Adrenal gland (tissue), 12 donors: ENCODE measurements around the gene HAPLN1. TPM values are rescaled to one million over a fixed set of nuclear protein-coding genes. Genes with fewer than 3 reads are reported as not detected.

Experiments
- DNase-seq, 7 donors: peaks; one replicate each; pipeline ENCODE4 v3.0.0-alpha.2; 2019 to 2020
- H3K27ac ChIP-seq, 5 donors: fragments of 200-600 bp; sonication (generic) in 4 of 5; 1 replicate in 3 of 5; 2 replicates in 2 of 5; pipeline versions ENCODE4 v1.5.1 to v1.8.0; 2016 to 2020; ENCODE audit warnings: mild to moderate bottlenecking in 1 of 5
- H3K27me3 ChIP-seq: fragments of 200-600 bp; 2 replicates; pipeline ENCODE4 v1.8.0; 2021
- H3K36me3 ChIP-seq, 2 donors: fragments of 200-600 bp; replicated peaks in 1 of 2; 1 replicate in 1 of 2; 2 replicates in 1 of 2; pipeline versions ENCODE4 v1.5.1 to v1.8.0; 2018 to 2022
- H3K4me1 ChIP-seq, 2 donors: fragments of 200-600 bp; replicated peaks in 1 of 2; 1 replicate in 1 of 2; 2 replicates in 1 of 2; pipeline versions ENCODE4 v1.5.1 to v1.8.0; 2018 to 2021
- H3K4me3 ChIP-seq, 4 donors: fragments of 200-600 bp; sonication (generic) in 3 of 4; one replicate each; pipeline ENCODE4 v1.5.1; 2016 to 2018
- H3K9me3 ChIP-seq, 3 donors: fragments of 200-600 bp; sonication (generic) in 1 of 3; replicated peaks in 1 of 3; 1 replicate in 2 of 3; 2 replicates in 1 of 3; pipeline versions ENCODE4 v1.5.1 to v1.8.0; 2016 to 2021
- POLR2A ChIP-seq, 2 donors: fragments of 450-650 bp; IDR thresholded peaks; one replicate each; pipeline ENCODE4 v1.6.1; 2017; ENCODE audit warnings: antibody characterized with exemption in 2 of 2, mild to moderate bottlenecking in 2 of 2, moderate library complexity in 1 of 2
- WGBS, 4 donors: extraction: QIAGEN DNeasy Blood & Tissue Kit in 2 of 4; methylation state at CpG; one replicate each; pipeline versions ENCODE4 v1.1.5 to v1.1.7; 2013 to 2017; 5-methylcytosine and 5-hydroxymethylcytosine counted together
- intact Hi-C, 2 donors: fragments of 100-400 bp; cut with DNase I; formaldehyde crosslinking; loops; one replicate each; pipeline versions ENCODE4 v1.14.1 to v1.15.0; 2022 to 2023
- polyA plus RNA-seq, 3 donors: library from polyadenylated mRNA; stranded (reverse); fragments of 200-250 nt in 2 of 3; fragments of 350-450 nt in 1 of 3; fragmentation: Illumina TruSeq in 1 of 3; extraction: RNeasy Lipid Tissue Mini Kit (QIAGEN cat#74804) in 1 of 3; gene quantifications; one replicate each; pipeline ENCODE4 v1.2.3, GENCODE V29; 2013 to 2014
- total RNA-seq, 9 donors: library from RNA; depleted of rRNA in 4 of 9; stranded (reverse); fragments of >200 nt in 4 of 9; fragments of 120-200 nt in 1 of 9; fragmentation: NEBNext Ultra II Directional in 1 of 9; extraction: Animal tissue kit (Norgen Biotek cat#: 25700) in 1 of 9; gene quantifications; one replicate each; pipeline versions ENCODE4 v1.1.0 to v1.2.4, GENCODE V29; 2013 to 2023
- TF ChIP-seq, protein P1 (sequence below), 6 experiments: fragments of 450-650 bp in 4 of 6; fragments of 200-600 bp in 2 of 6; sonication (generic) in 1 of 6; IDR thresholded peaks; 1 replicate in 5 of 6; 2 replicates in 1 of 6; pipeline versions ENCODE4 v1.5.1 to v1.8.0; 2016 to 2021; ENCODE audit warnings: antibody characterized with exemption in 6 of 6, mild to moderate bottlenecking in 2 of 6, moderate library complexity in 1 of 6
- donor health status: healthy with polysubstance abuse.
- donor health status: Bipolar disorder and iron deficiency.
- donor health status: DM: yes; HTN: yes; CAD: no.
- donor health status: DM: no; HTN: no; CAD: no.
- donor health status: DM: no; HTN: no; CAD: no.
- donor health status: DM: yes; HTN: yes; CAD: no.

HAPLN1 gene
- total and polyA plus RNA-seq, 12 donors, result 0.11 TPM; not detected in 11

- intact Hi-C loops, result no loop called here
- WGBS, 4 donors, result 43 to 56% (median 52%) methylated on average over 6 of the region's 6 CpGs
- TF ChIP-seq POLR2A (IDR thresholded peaks at IDR 0.05), result no peak
- TF ChIP-seq, protein P1, sequence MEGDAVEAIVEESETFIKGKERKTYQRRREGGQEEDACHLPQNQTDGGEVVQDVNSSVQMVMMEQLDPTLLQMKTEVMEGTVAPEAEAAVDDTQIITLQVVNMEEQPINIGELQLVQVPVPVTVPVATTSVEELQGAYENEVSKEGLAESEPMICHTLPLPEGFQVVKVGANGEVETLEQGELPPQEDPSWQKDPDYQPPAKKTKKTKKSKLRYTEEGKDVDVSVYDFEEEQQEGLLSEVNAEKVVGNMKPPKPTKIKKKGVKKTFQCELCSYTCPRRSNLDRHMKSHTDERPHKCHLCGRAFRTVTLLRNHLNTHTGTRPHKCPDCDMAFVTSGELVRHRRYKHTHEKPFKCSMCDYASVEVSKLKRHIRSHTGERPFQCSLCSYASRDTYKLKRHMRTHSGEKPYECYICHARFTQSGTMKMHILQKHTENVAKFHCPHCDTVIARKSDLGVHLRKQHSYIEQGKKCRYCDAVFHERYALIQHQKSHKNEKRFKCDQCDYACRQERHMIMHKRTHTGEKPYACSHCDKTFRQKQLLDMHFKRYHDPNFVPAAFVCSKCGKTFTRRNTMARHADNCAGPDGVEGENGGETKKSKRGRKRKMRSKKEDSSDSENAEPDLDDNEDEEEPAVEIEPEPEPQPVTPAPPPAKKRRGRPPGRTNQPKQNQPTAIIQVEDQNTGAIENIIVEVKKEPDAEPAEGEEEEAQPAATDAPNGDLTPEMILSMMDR (IDR thresholded peaks at IDR 0.05), result no peak
- Histone ChIP-seq H3K27ac (no peak overlapping the region), H3K36me3 (no peaks in the 10 kb centered on the region), H3K4me1 (no peaks in the 10 kb centered on the region), H3K4me3 (no peak overlapping the region), H3K27me3 (no peaks in the 10 kb centered on the region), H3K9me3 (no peaks in the 10 kb centered on the region)
- DNase-seq, result no peak
Observed at GRCh38 chr5:83636156-83636555, 84.5 kb downstream of the HAPLN1 start.

- H3K4me1 ChIP-seq, result no peaks in the 10 kb centered on the region
- 88 to 97% (median 93%) methylated on average over 2 of the region's 2 CpGs for WGBS, 4 donors
- H3K27me3 ChIP-seq, result no peaks in the 10 kb centered on the region
- no peak overlapping the region for H3K4me3 ChIP-seq
- no peak overlapping the region for H3K27ac ChIP-seq
- no peaks in the 10 kb centered on the region for H3K36me3 ChIP-seq
- H3K9me3 ChIP-seq, result no peaks in the 10 kb centered on the region
- TF ChIP-seq, protein P1 (IDR thresholded peaks at IDR 0.05), result no peak
- no peak for TF ChIP-seq POLR2A (IDR thresholded peaks at IDR 0.05)
- DNase-seq, result no peak
- intact Hi-C loops, result no loop called here
Observed at GRCh38 chr5:83633285-83633684, 87.4 kb downstream of the HAPLN1 start.

DNA sequence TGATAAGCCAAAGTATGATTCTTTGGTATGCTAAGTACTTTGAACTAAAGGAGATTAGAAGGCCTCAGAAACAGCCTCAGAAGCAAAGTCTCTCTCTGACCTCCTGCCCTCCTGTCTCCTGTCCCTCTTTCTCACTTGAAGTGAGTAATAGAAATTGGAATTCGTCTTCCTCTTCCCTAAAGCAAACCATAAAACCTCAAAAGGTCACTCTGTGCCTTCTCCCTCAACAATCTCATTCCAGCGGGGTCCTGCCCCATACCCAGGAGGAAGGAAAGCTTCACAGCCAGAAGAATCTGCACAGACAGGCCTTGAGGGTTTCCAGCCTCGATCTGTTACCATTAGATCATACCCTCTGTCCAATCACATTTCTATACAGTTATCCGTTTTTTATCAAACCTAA lies 87.8 kb downstream of the HAPLN1 start:
- TF ChIP-seq, protein P1 (IDR thresholded peaks at IDR 0.05), result no peak
- no peak for TF ChIP-seq POLR2A (IDR thresholded peaks at IDR 0.05)
- Histone ChIP-seq H3K36me3 (no peaks in the 10 kb centered on the region), H3K4me1 (no peaks in the 10 kb centered on the region), H3K9me3 (no peaks in the 10 kb centered on the region), H3K27ac (no peak overlapping the region), H3K27me3 (no peaks in the 10 kb centered on the region), H3K4me3 (no peak overlapping the region)
- no peak for DNase-seq
- WGBS, 4 donors, result 56 to 62% (median 59%) methylated on average over 4 of the region's 4 CpGs
- intact Hi-C loops, result no loop called here

DNA sequence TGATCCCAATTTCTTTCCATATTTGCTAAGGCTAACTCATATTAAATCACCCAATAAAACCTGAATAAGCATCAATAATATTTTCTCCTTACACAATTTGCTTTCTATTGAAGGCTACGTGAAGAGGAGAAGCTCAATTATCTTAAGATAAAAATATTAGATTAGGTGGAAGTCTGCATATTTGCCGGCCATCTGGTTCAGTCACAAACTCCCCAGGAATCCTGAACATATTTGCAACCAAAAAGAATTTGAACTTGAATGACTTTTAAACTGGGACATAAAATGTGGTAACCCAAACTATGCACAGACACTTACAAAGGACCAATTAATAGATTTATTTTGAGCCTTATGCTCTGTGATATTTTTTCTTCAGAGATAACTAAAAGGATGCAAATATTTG lies 92.3 kb downstream of the HAPLN1 start:
- Histone ChIP-seq H3K27me3 (no peaks in the 10 kb centered on the region), H3K36me3 (no peaks in the 10 kb centered on the region), H3K9me3 (no peaks in the 10 kb centered on the region), H3K4me3 (no peak overlapping the region), H3K27ac (no peak overlapping the region), H3K4me1 (no peaks in the 10 kb centered on the region)
- WGBS, 4 donors, result 62 to 70% (median 65%) methylated on average over 2 of the region's 2 CpGs
- DNase-seq, result no peak
- intact Hi-C loops, result no loop called here
- TF ChIP-seq, protein P1 (IDR thresholded peaks at IDR 0.05), result no peak
- no peak for TF ChIP-seq POLR2A (IDR thresholded peaks at IDR 0.05)
